BJ (cell line): ENCODE results near the gene OSBPL5. TPM values are rescaled to one million over a fixed set of nuclear protein-coding genes. Genes with fewer than 3 reads are reported as not detected.

Experiments
- CTCF ChIA-PET: fragments of 350-600 bp; formaldehyde crosslinking; extraction: SDS; loops from one replicate; lab custom pipeline; 2021; ENCODE audit warnings: antibody characterized with exemption, inconsistent platforms; lab: Yijun Ruan, JAX
- POLR2A ChIA-PET: fragments of 300-600 bp; sonication (Branson Sonifier 250); formaldehyde crosslinking; extraction: SDS; loops from one replicate; lab custom pipeline; 2021; ENCODE audit warnings: antibody characterized with exemption; lab: Charles Lee
- DNase-seq: peaks from one replicate; pipeline ENCODE4 v3.0.0-alpha.2; 2011; ENCODE audit warnings: low read depth
- H3K27me3 ChIP-seq: 2 replicates; pipeline ENCODE4 v1.6.0; 2011; ENCODE audit warnings: low read length; ENCODE audit not compliant: control insufficient read depth, insufficient read depth
- H3K36me3 ChIP-seq: 2 replicates; pipeline ENCODE4 v1.5.1; 2011; ENCODE audit warnings: low read length; ENCODE audit not compliant: control insufficient read depth, insufficient read depth
- H3K4me3 ChIP-seq: 2 replicates; pipeline ENCODE4 v1.5.1; 2011; ENCODE audit warnings: low read depth, mild to moderate bottlenecking, control low read depth, low read length
- CTCF ChIP-seq: IDR thresholded peaks from 2 replicates; pipeline ENCODE4 v1.5.1; 2011; ENCODE audit warnings: low read depth, mild to moderate bottlenecking, control low read depth, inconsistent platforms, low read length, moderate library complexity; ENCODE audit not compliant: insufficient read depth
- polyA plus RNA-seq: library from polyadenylated mRNA; depleted of rRNA; stranded (reverse); fragments of >200 nt; gene quantifications from 2 replicates; pipeline ENCODE4 v1.2.3, GENCODE V29; 2011

Gene OSBPL5
- polyA plus RNA-seq, 1 experiment = 20.8 TPM

GRCh38 chr11:3046190-3046589, 118.9 kb downstream of the OSBPL5 start:
- ChIA-PET CTCF (interaction anchor here (0.8 to 5.9 kb wide), 5 partner anchors 9 to 178 kb away, joined by 3 to 54 read pairs (median 3); no protein-coding TSS in a partner anchor), POLR2A (no interaction called here)
- Histone ChIP-seq H3K36me3 (peaks cover 32% of the 10 kb centered on the region), H3K27me3 (no peaks in the 10 kb centered on the region), H3K4me3 (no peak overlapping the region)
- DNase-seq = no peak
- peak; percentile 35 for TF ChIP-seq CTCF

DNA sequence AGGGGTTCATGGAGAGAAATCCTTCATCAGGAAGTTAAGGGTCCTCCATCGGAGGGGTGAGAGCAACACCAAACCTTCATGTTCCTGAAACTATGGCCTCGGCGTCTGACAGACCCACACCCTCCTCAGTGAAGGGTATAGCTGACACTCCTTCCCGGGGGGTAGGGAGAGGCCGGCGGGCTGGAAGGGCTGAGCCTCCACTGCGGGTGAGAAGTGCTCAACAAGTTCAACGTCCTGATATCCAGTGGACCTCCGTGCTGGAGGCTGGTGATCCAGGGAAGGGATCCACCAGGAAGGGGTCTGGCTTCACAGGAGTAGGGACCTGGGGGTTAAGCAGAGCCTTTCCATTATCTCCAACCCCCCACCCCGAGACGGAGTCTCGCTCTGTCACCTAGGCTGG, 120.2 kb downstream of the OSBPL5 start:
- Histone ChIP-seq H3K4me3 (no peak overlapping the region), H3K27me3 (no peaks in the 10 kb centered on the region), H3K36me3 (peaks cover 34% of the 10 kb centered on the region)
- no peak for DNase-seq
- TF ChIP-seq CTCF = no peak
- ChIA-PET POLR2A (no interaction called here), CTCF (interaction anchor here (2.7 kb wide), 1 partner anchor 47 kb away, joined by 13 read pairs; no protein-coding TSS in a partner anchor)

- TF ChIP-seq CTCF = no peak
- Histone ChIP-seq H3K4me3 (no peak overlapping the region), H3K36me3 (peaks cover 36% of the 10 kb centered on the region), H3K27me3 (no peaks in the 10 kb centered on the region)
- DNase-seq = no peak
- ChIA-PET CTCF (interaction anchor here (0.9 kb wide), 1 partner anchor 17 kb away, joined by 3 read pairs; no protein-coding TSS in a partner anchor), POLR2A (no interaction called here)
Measured at GRCh38 chr11:3044004-3044403, 121.1 kb downstream of the OSBPL5 start.

GRCh38 chr11:3043315-3043871, 121.7 kb downstream of the OSBPL5 start:
- Histone ChIP-seq H3K4me3 (no peak overlapping the region), H3K36me3 (peaks cover 38% of the 10 kb centered on the region), H3K27me3 (no peaks in the 10 kb centered on the region)
- ChIA-PET POLR2A (no interaction called here), CTCF (interaction anchor here (11.3 kb wide), 1 partner anchor 45 kb away, joined by 155 read pairs; no protein-coding TSS in a partner anchor)
- TF ChIP-seq CTCF = no peak
- no peak for DNase-seq

DNA sequence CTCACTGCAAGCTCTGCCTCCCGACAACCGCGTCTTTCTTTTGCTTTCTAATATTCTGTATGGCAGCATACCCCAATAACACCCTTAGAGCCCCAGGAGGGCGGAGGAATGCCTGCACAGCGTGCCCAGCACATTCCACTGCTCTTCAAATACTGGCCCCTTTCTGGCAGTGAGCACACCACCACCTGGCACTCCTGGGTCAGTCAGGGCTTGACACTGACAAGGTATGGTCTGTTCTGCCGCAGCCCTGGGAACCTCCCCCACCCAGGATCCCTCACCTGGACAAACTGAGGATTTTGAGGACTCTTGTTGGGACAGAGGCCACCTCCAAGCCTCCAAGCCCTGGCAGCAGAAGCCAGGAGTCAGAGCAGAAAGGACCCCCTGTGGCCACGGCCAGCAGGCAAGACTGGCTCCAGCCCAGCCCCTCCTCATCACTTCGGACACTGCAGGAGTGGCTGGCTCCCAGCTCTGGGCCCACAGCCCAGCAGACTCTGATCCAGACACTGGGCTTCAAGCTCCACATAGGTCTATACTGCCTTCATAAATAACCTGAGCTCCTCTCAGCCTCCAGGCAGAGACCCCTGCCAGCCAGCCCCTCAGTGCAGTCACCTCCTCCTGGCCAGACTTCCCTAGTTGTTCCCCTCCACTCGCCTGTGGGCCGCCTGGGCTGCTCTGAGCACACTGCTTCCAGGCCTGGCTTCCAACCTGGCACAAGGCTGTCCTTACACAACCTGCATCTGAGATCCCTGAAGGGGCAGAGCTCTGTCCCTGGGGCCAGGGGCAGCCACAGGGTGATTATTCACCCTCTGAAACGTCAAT, 122.4 kb downstream of the OSBPL5 start:
- peaks cover 44% of the 10 kb centered on the region for H3K36me3 ChIP-seq
- no peak overlapping the region for H3K4me3 ChIP-seq
- POLR2A ChIA-PET = no interaction called here
- H3K27me3 ChIP-seq = no peaks in the 10 kb centered on the region
- CTCF ChIA-PET = interaction anchor here (11.3 kb wide), 1 partner anchor 46 kb away, joined by 155 read pairs; no protein-coding TSS in a partner anchor
- no peak for TF ChIP-seq CTCF
- no peak for DNase-seq
